Measurements from ENCODE around the gene GPR31.
"Not testable (repeated sequence)": the region's sequence is repeated elsewhere in the genome, so short reads cannot be mapped to it uniquely, and the experiment has no call there.

The GPR31 gene

GRCh38 chr6:167157863-167158262 lies at the start of gene GPR31:
GPR31 (minus strand) TSS chr6:167157980; CDS start chr6:167157831, 149 bp downstream.
- no peak for DNase-seq

- DNase-seq: no peak
Measured at GRCh38 chr6:167207527-167207926, 49.7 kb upstream of the GPR31 start.

GRCh38 chr6:167205316-167205715 lies 47.5 kb upstream of the GPR31 start:
- DNase-seq: not testable (repeated sequence)

- not testable (repeated sequence) for DNase-seq
Measured at GRCh38 chr6:167204059-167204348, 46.2 kb upstream of the GPR31 start.

- DNase-seq: not testable (repeated sequence)
Measured at GRCh38 chr6:167203261-167204058, 45.7 kb upstream of the GPR31 start.

GRCh38 chr6:167202613-167203012 lies 44.8 kb upstream of the GPR31 start:
- DNase-seq: not testable (repeated sequence)

- no peak for DNase-seq
Measured at GRCh38 chr6:167200806-167201205, 43.0 kb upstream of the GPR31 start.

- DNase-seq: not testable (repeated sequence)
Measured at GRCh38 chr6:167195941-167196610, 38.3 kb upstream of the GPR31 start.

GRCh38 chr6:167193515-167194125 lies 35.8 kb upstream of the GPR31 start:
- not testable (repeated sequence) for DNase-seq

- DNase-seq: not testable (repeated sequence)
Measured at GRCh38 chr6:167191043-167191583, 33.3 kb upstream of the GPR31 start.

GRCh38 chr6:167187275-167187674 lies 29.5 kb upstream of the GPR31 start:
- DNase-seq: not testable (repeated sequence)

GRCh38 chr6:167185101-167185500 lies 27.3 kb upstream of the GPR31 start:
- DNase-seq: not testable (repeated sequence)

GRCh38 chr6:167182913-167183314 lies 25.1 kb upstream of the GPR31 start:
- not testable (repeated sequence) for DNase-seq

- not testable (repeated sequence) for DNase-seq
Measured at GRCh38 chr6:167181351-167181750, 23.6 kb upstream of the GPR31 start.

- DNase-seq: not testable (repeated sequence)
Measured at GRCh38 chr6:167180086-167180485, 22.3 kb upstream of the GPR31 start.

- not testable (repeated sequence) for DNase-seq
Measured at GRCh38 chr6:167178896-167179655, 21.3 kb upstream of the GPR31 start.

- not testable (repeated sequence) for DNase-seq
Measured at GRCh38 chr6:167177271-167177670, 19.5 kb upstream of the GPR31 start.

- not testable (repeated sequence) for DNase-seq
Measured at GRCh38 chr6:167172011-167172410, 14.2 kb upstream of the GPR31 start.

- DNase-seq: not testable (repeated sequence)
Measured at GRCh38 chr6:167171300-167171699, 13.5 kb upstream of the GPR31 start.

- DNase-seq: not testable (repeated sequence)
Measured at GRCh38 chr6:167169867-167170266, 12.1 kb upstream of the GPR31 start.

GRCh38 chr6:167168296-167168695 lies 10.5 kb upstream of the GPR31 start:
- not testable (repeated sequence) for DNase-seq

- DNase-seq: not testable (repeated sequence)
Measured at GRCh38 chr6:167167699-167168098, 9.9 kb upstream of the GPR31 start.
